GM18873 (cell line): ENCODE data around the gene LRPAP1.

Experiments
- ATAC-seq: cut with Tn5 transposase; IDR thresholded peaks from one replicate; pipeline ENCODE4 v1.9.1; 2021; ENCODE audit warnings: mild to moderate bottlenecking, moderate library complexity, moderate number of reproducible peaks; ENCODE audit not compliant: unreplicated experiment, low FRiP score

Gene LRPAP1

GRCh38 chr4:3476936-3477749 is 55.1 kb downstream of the LRPAP1 start:
- ATAC-seq, result no peak

- ATAC-seq, result no peak
Observed at GRCh38 chr4:3476341-3476747, 55.9 kb downstream of the LRPAP1 start.

DNA sequence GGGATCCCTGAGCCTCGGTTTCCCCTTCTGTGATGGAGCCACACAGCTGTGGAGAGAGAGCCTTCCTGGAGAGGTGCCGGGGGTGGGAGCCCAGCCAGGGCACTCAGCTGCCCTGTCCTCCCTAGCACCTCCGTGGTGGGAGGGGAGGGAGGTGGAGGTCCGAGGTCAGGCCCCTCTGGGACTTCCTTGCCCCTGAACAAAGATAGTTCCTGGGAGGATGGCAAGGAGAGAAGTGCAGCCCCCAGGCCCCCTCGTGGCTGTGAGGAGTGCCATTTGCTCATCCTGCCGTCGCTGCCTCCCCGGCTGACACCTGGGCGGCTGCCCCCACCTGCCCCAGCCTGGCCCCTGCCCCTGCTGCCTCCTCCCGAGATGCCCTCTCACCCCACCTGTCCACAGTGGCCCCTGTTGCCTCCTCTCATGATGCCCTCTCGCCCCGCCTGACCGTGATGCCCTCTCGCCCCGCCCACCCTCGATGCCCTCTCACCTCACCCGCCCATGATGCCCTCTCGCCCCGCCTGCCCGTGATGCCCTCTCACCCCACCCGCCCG is 56.4 kb downstream of the LRPAP1 start:
- ATAC-seq, result no peak

- no peak for ATAC-seq
Observed at GRCh38 chr4:3475041-3475712, 57.0 kb downstream of the LRPAP1 start.

DNA sequence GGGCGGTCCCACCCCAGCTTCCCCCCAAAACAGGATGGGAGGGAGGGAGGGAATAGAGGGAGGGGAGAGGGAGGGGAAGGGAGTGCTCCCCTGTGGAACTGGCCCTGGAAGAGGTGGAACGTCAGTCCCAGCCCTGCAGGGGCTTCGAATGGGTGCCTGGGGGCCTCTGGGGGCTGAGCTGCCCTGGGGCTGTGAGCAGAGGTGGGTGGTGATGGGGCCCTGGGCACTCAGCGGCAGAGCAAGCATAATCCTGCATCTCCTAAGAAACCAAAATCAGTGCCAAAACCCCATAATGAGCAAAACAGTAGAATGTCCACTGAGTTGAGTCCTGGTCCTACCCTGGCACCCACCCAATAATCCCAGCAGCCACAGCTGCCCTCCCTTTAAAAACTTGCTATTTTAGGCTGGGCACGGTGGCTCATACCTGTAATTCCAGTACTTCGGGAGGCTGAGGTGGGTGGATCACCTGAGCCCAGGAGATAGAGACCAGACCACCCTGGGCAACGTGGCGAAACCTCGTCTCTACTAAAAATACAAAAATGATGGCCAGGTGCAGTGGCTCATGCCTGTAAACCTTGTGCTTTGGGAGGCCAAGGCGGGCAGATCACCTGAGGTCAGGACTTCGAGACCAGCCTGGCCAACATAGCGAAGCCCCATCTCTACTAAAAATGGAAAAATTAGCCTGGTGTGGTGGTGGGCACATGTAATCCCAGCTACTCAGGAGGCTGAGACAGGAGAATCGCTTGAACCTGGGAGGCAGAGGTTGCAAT is 58.0 kb downstream of the LRPAP1 start:
- no peak for ATAC-seq

- no peak for ATAC-seq
Observed at GRCh38 chr4:3473181-3473950, 58.9 kb downstream of the LRPAP1 start.

GRCh38 chr4:3472411-3473141 is 59.6 kb downstream of the LRPAP1 start:
- ATAC-seq, result no peak

DNA sequence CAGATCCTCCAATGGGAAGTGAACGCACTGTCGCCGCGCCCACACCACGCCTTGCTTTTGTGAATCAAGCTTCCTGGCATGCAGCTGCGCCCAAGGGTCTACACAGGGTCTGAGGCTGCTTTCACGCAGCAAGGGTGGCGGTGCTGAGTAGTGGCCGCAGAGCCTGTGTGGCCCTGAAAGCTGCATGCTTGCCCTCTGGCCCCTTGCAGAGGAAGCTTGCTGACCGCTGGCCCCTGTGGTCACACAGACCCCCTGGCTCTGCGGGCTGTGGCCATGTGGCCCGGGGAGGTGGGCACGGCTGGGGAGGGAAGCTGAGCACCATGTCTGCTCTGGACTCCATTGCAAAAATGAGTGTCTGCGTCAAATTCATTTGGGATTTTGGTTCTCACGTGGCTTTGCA is 60.3 kb downstream of the LRPAP1 start:
- no peak for ATAC-seq

DNA sequence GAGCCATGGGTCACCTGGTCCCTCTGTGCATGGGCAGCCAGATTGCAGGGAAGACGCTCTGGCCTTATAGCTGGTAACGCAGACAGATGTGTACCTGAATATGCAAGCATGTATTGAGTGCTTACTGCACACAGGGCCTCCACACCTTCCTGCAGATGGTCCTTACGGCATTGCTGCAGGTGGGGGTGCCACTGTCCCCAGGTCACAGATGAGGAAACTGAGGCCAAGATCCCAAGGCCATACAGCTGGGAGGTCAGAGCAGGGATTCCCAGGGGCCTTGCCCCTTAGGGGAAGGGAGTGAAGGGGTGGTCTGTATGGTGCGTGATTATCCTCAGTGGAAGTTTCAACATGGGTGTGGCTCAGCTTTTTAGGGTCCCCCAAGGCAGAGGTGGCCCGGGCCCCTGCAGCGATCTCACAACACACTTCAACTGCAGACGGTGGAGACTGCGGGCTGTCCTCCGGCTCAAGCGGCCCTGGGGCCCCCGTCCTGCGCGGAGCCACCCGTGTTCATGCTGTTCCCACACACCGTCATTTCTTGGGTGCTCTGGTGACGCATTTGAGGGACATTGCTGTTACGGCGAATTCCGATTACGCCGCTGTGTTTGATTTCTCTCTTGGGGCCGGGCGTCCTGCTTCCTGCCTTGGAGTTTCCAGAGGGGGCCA is 61.0 kb downstream of the LRPAP1 start:
- no peak for ATAC-seq

- ATAC-seq, result no peak
Observed at GRCh38 chr4:3470244-3471097, 61.8 kb downstream of the LRPAP1 start.

- no peak for ATAC-seq
Observed at GRCh38 chr4:3469386-3470243, 62.6 kb downstream of the LRPAP1 start.

DNA sequence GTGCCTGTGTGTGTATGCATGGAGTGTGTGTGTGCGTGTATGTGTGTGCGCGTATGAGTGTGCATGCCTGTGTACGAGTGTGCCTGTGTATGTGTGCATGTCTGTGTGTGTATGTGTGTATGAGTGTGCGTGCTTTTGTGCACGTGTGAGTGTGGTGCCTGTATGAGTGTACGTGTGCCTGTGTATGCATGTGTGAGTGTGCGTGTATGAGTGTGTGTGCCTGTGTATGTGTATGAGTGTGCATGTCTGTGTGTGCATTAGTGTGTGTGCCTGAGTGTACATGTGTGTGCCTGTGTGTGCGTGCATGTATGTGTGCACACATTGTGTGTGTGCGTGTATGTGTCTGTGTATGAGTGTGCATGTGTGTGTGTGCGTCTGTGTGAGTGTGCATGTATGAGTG is 63.4 kb downstream of the LRPAP1 start:
- no peak for ATAC-seq

DNA sequence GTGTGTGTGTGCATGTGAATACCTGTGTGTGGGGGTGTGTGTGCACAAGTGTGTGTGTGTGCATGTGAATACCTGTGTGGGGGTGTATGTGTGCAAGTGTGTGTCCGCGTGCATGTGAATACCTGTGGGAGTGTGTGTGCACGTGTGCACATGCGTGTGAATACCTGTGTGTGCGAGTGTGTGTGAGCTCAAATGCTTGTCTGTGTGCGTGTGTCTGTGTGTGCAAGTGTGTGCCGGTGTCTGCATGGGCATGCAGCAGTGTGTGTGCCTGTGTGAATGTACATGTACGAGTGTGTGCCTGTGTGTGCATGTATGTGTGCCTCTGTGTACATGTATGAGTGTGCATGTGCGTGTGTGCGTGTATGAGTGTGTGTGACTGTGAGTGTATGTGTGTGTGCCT is 64.1 kb downstream of the LRPAP1 start:
- ATAC-seq, result no peak

DNA sequence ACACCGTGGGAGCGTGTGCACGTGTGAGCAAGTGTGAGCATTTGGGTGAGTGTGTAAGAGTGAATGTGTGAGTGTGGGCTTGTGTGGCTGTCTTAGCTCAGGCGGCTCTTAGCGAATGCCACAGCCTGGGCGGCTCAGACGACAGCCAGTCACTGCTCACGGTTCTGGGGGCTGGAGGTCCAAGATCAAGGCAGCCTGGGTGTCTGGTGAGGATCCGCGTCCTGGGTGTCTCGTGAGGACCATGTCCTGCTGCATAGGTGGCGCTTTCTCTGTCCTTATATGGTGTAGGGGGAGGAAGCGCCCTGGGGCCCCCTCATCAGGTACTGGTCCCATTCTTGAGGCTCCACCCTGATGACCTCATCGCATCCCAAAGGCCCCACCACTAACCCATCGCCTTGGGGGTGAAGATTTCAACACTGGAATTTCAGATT is 64.6 kb downstream of the LRPAP1 start:
- no peak for ATAC-seq

- ATAC-seq, result no peak
Observed at GRCh38 chr4:3466691-3467600, 65.3 kb downstream of the LRPAP1 start.
